HepG2 (cell line): ENCODE data around the gene RNF13. TPM values are rescaled to one million over a fixed set of nuclear protein-coding genes. Genes with fewer than 3 reads are reported as not detected.

Experiments used
- ATAC-seq: fragments of 200-7000 bp; cut with Tn5 transposase; 3 replicates; pipeline ENCODE4 v1.9.1; 2020; ENCODE audit warnings: mild to moderate bottlenecking, moderate library complexity
- BruUV-seq: library from RNA; stranded (reverse); fragments of 400-500 nt; replicated peaks from 2 replicates; lab custom pipeline; 2021; lab: Mats Ljungman, UMichigan
- CTCF ChIA-PET: fragments of 300-600 bp; formaldehyde crosslinking; extraction: SDS; loops from one replicate; lab custom pipeline; 2021; ENCODE audit warnings: low total read pairs, inconsistent platforms, low intra/inter-chr PET ratio; lab: Yijun Ruan, JAX
- POLR2A ChIA-PET: fragments of 350-600 bp; sonication (Branson Sonifier 250); formaldehyde crosslinking; loops from one replicate; lab custom pipeline; 2020; ENCODE audit warnings: antibody characterized with exemption, inconsistent platforms; lab: Yijun Ruan, JAX
- DNase-seq: peaks from one replicate; pipeline ENCODE4 v3.0.0-alpha.2; 2015; ENCODE audit warnings: low spot score
- FAIRE-seq: peaks from 3 replicates; lab custom pipeline; 2011; peaks lifted over from hg19 to GRCh38; lab: Jason Lieb, UNC
- H2AFZ ChIP-seq: one replicate; pipeline ENCODE4 v1.6.1; 2011; ENCODE audit warnings: low read length, inconsistent platforms
- H3K27ac ChIP-seq: fragments of 300-600 bp; 3 replicates; pipeline ENCODE4 v1.8.0; 2011; ENCODE audit warnings: mixed run types, mild to moderate bottlenecking, mixed read lengths, low read length, inconsistent platforms; ENCODE audit not compliant: insufficient read depth; ENCODE audit errors: extremely low read length
- H3K27me3 ChIP-seq, 2 experiments: fragments of 200-600 bp in 1 of 2; 2 replicates in 1 of 2; 3 replicates in 1 of 2; pipeline versions ENCODE4 v1.6.0 to v1.8.0; 2011; ENCODE audit warnings: low read length in 2 of 2, mild to moderate bottlenecking in 2 of 2, moderate library complexity in 2 of 2, inconsistent platforms in 1 of 2; ENCODE audit not compliant: insufficient read depth in 2 of 2, control insufficient read depth in 1 of 2
- H3K36me3 ChIP-seq, 2 experiments: fragments of 200-600 bp in 1 of 2; replicated peaks in 1 of 2; 2 replicates in 1 of 2; 3 replicates in 1 of 2; pipeline versions ENCODE4 v1.5.1 to v1.8.0; 2011; ENCODE audit warnings: low read length in 2 of 2, inconsistent platforms in 1 of 2; ENCODE audit not compliant: insufficient read depth in 2 of 2, control insufficient read depth in 1 of 2
- H3K4me1 ChIP-seq: 2 replicates; pipeline ENCODE4 v1.5.1; 2012; ENCODE audit warnings: low read length, inconsistent platforms; ENCODE audit not compliant: insufficient read depth
- H3K4me2 ChIP-seq: 2 replicates; pipeline ENCODE4 v1.6.0; 2011; ENCODE audit warnings: low read depth, low read length, inconsistent platforms
- H3K4me3 ChIP-seq, 3 experiments: fragments of 200-600 bp in 1 of 3; sonication (generic), shearing (Covaris generic) in 1 of 3; replicated peaks in 1 of 3; 2 replicates each; pipeline ENCODE4 v1.5.1; 2011 to 2016; ENCODE audit warnings: low read length in 3 of 3, inconsistent platforms in 2 of 3, low read depth in 2 of 3, mild to moderate bottlenecking in 2 of 3, control low read depth in 1 of 3, mixed read lengths in 1 of 3; ENCODE audit not compliant: insufficient read depth in 1 of 3
- H3K79me2 ChIP-seq: one replicate; pipeline ENCODE4 v1.6.1; 2011; ENCODE audit warnings: low read length, inconsistent platforms; ENCODE audit not compliant: insufficient read depth
- H3K9ac ChIP-seq: 2 replicates; pipeline ENCODE4 v1.6.0; 2011; ENCODE audit warnings: mild to moderate bottlenecking, low read depth, low read length, inconsistent platforms; ENCODE audit not compliant: insufficient read depth
- H3K9me3 ChIP-seq: 2 replicates; pipeline ENCODE4 v1.5.1; 2012; ENCODE audit warnings: mild to moderate bottlenecking, low read length
- H4K20me1 ChIP-seq: 2 replicates; pipeline ENCODE4 v1.6.0; 2011; ENCODE audit warnings: inconsistent platforms, mild to moderate bottlenecking, low read length, moderate library complexity; ENCODE audit not compliant: insufficient read depth
- ATF7 ChIP-seq, 2 experiments: fragments of 450-650 bp in 1 of 2; sonication (generic) in 1 of 2; formaldehyde crosslinking in 1 of 2; IDR thresholded peaks; 2 replicates each; pipeline versions ENCODE4 v1.4.0 to v1.6.1; 2016 to 2020; ENCODE audit warnings: antibody characterized with exemption in 1 of 2, mild to moderate bottlenecking in 1 of 2, missing genetic modification reagents in 1 of 2
- GLI4 ChIP-seq: sonication (generic); formaldehyde crosslinking; IDR thresholded peaks from 2 replicates; pipeline ENCODE4 v1.5.1; 2020; ENCODE audit warnings: missing genetic modification reagents, mild to moderate bottlenecking, moderate library complexity, borderline replicate concordance
- ZMYM4 ChIP-seq: sonication (generic); formaldehyde crosslinking; IDR thresholded peaks from 2 replicates; pipeline ENCODE4 v1.8.1; 2023; ENCODE audit warnings: mild to moderate bottlenecking, missing genetic modification reagents
- ZSCAN30 ChIP-seq: sonication (generic); formaldehyde crosslinking; IDR thresholded peaks from 2 replicates; pipeline ENCODE4 v1.5.0; 2020; ENCODE audit warnings: mild to moderate bottlenecking, missing genetic modification reagents
- WGBS: methylation state at CpG from one replicate; pipeline ENCODE4 v1.1.6; 2017; ENCODE audit warnings: low lambda C conversion rate; 5-methylcytosine and 5-hydroxymethylcytosine counted together
- in situ Hi-C: cut with HindIII; loops from 2 replicates; pipeline ENCODE4 v1.10.0; 2017; ENCODE audit warnings: low pct_unique_long_range_greater_than_20kb; ENCODE audit not compliant: extremely low pct_ligation_motif_present
- intact Hi-C: fragments of 100-400 bp; cut with micrococcal nuclease; formaldehyde crosslinking; loops from one replicate; pipeline ENCODE4 v1.10.0; 2022; ENCODE audit not compliant: unreplicated experiment
- polyA plus RNA-seq, 8 experiments: library from polyadenylated mRNA; depleted of rRNA in 3 of 8; stranded (reverse) in 7 of 8; unstranded in 1 of 8; fragments of >200 nt; fragmentation: Illumina TruSeq in 4 of 8; extraction: Trizol in 4 of 8; gene quantifications; 2 replicates each; pipeline versions ENCODE4 v1.2.1 to v1.2.3, GENCODE V29; 2011 to 2016; ENCODE audit warnings: low read depth in 4 of 8, missing spikeins in 1 of 8, mixed read lengths in 1 of 8; ENCODE audit not compliant: insufficient read depth in 1 of 8
- total RNA-seq, 5 experiments: library from RNA; depleted of rRNA; stranded (reverse); fragments of >200 nt; fragmentation: Illumina TruSeq; extraction: Trizol; gene quantifications; 2 replicates each; pipeline ENCODE4 v1.2.3, GENCODE V29; 2016; ENCODE audit warnings: low read depth in 1 of 5
- TF ChIP-seq, protein P1 (sequence below): sonication (generic); formaldehyde crosslinking; IDR thresholded peaks from 2 replicates; pipeline ENCODE4 v1.5.1; 2020; ENCODE audit warnings: mild to moderate bottlenecking, missing genetic modification reagents, borderline replicate concordance

The RNF13 gene
- total and polyA plus RNA-seq, 2 of the 13 experiments (the other 11 are each of a cell fraction or from before 2014, with no cell fraction given): 39.8 to 46.0 TPM

GRCh38 chr3:149892371-149892770 is 79.4 kb downstream of the RNF13 start:
- Histone ChIP-seq H3K36me3 (peaks cover 0 to 12% of the 10 kb centered on the region in 2 experiments; a peak in 2 of 5 replicates), H3K9me3 (no peaks in the 10 kb centered on the region), H3K27me3 (no peaks in the 10 kb centered on the region), H4K20me1 (no peaks in the 10 kb centered on the region), H2AFZ (no peak overlapping the region), H3K4me2 (no peak overlapping the region), H3K4me1 (no peaks in the 10 kb centered on the region; the same call in 1 of the 2 replicates), H3K4me3 (no peak overlapping the region), H3K9ac (no peak overlapping the region), H3K27ac (no peak overlapping the region), H3K79me2 (no peaks in the 10 kb centered on the region)
- no peak for DNase-seq
- TF ChIP-seq ZSCAN30 (CRISPR knock-in tag) (no peak), ZMYM4 (CRISPR knock-in tag) (no peak), GLI4 (no peak), ATF7 (IDR thresholded peaks at IDR 0.05) (no peak), ATF7 (CRISPR knock-in tag; IDR thresholded peaks at IDR 0.05) (no peak)
- TF ChIP-seq, protein P1, sequence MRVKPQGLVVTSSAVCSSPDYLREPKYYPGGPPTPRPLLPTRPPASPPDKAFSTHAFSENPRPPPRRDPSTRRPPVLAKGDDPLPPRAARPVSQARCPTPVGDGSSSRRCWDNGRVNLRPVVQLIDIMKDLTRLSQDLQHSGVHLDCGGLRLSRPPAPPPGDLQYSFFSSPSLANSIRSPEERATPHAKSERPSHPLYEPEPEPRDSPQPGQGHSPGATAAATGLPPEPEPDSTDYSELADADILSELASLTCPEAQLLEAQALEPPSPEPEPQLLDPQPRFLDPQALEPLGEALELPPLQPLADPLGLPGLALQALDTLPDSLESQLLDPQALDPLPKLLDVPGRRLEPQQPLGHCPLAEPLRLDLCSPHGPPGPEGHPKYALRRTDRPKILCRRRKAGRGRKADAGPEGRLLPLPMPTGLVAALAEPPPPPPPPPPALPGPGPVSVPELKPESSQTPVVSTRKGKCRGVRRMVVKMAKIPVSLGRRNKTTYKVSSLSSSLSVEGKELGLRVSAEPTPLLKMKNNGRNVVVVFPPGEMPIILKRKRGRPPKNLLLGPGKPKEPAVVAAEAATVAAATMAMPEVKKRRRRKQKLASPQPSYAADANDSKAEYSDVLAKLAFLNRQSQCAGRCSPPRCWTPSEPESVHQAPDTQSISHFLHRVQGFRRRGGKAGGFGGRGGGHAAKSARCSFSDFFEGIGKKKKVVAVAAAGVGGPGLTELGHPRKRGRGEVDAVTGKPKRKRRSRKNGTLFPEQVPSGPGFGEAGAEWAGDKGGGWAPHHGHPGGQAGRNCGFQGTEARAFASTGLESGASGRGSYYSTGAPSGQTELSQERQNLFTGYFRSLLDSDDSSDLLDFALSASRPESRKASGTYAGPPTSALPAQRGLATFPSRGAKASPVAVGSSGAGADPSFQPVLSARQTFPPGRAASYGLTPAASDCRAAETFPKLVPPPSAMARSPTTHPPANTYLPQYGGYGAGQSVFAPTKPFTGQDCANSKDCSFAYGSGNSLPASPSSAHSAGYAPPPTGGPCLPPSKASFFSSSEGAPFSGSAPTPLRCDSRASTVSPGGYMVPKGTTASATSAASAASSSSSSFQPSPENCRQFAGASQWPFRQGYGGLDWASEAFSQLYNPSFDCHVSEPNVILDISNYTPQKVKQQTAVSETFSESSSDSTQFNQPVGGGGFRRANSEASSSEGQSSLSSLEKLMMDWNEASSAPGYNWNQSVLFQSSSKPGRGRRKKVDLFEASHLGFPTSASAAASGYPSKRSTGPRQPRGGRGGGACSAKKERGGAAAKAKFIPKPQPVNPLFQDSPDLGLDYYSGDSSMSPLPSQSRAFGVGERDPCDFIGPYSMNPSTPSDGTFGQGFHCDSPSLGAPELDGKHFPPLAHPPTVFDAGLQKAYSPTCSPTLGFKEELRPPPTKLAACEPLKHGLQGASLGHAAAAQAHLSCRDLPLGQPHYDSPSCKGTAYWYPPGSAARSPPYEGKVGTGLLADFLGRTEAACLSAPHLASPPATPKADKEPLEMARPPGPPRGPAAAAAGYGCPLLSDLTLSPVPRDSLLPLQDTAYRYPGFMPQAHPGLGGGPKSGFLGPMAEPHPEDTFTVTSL (CRISPR knock-in tag): no peak
- POLR2A ChIA-PET: no interaction called here
- BruUV-seq: no TSS peak
- CTCF ChIA-PET: no interaction called here
- ATAC-seq: no peak
- intact Hi-C loops (no loop called here), in situ Hi-C loops (no loop called here)
- no peak for FAIRE-seq
- 97% methylated on average over 9 of the region's 10 CpGs for WGBS
